DND-41 (cell line): Measurements from ENCODE around the gene UHRF2.

Experiments
- ATAC-seq: fragments of 200-7000 bp; cut with Tn5 transposase; 3 replicates; pipeline ENCODE4 v1.9.1; 2021; ENCODE audit warnings: low read depth; ENCODE audit not compliant: insufficient read depth
- DNase-seq: peaks from one replicate; pipeline ENCODE4 v3.0.0-alpha.2; 2020
- H2AFZ ChIP-seq: 2 replicates; pipeline ENCODE4 v1.6.0; 2012; ENCODE audit warnings: low read depth, low read length
- H3K27ac ChIP-seq: 2 replicates; pipeline ENCODE4 v1.5.1; 2012; ENCODE audit warnings: low read length, inconsistent platforms
- H3K27me3 ChIP-seq: fragments of 200-600 bp; sonication (generic); 2 replicates; pipeline ENCODE4 v1.6.0; 2012; ENCODE audit warnings: low read length, mild to moderate bottlenecking, inconsistent platforms; ENCODE audit not compliant: insufficient read depth, poor library complexity
- H3K36me3 ChIP-seq: 2 replicates; pipeline ENCODE4 v1.5.1; 2012; ENCODE audit warnings: low read length, inconsistent platforms; ENCODE audit not compliant: insufficient read depth
- H3K4me1 ChIP-seq: 2 replicates; pipeline ENCODE4 v1.5.1; 2012; ENCODE audit warnings: mild to moderate bottlenecking, low read length; ENCODE audit not compliant: insufficient read depth
- H3K4me2 ChIP-seq: 2 replicates; pipeline ENCODE4 v1.6.0; 2012; ENCODE audit warnings: mild to moderate bottlenecking, moderate library complexity, low read length, inconsistent platforms; ENCODE audit not compliant: insufficient read depth
- H3K4me3 ChIP-seq, 2 experiments: fragments of 200-600 bp in 1 of 2; shearing (Covaris generic) in 1 of 2; 2 replicates each; pipeline ENCODE4 v1.5.1; 2012 to 2016; ENCODE audit warnings: inconsistent platforms in 2 of 2, low read length in 2 of 2, mild to moderate bottlenecking in 2 of 2, low read depth in 1 of 2, moderate library complexity in 1 of 2
- H3K79me2 ChIP-seq: 2 replicates; pipeline ENCODE4 v1.6.0; 2012; ENCODE audit warnings: low read length, inconsistent platforms; ENCODE audit not compliant: insufficient read depth
- H3K9ac ChIP-seq: 2 replicates; pipeline ENCODE4 v1.6.0; 2012; ENCODE audit warnings: low read depth, mild to moderate bottlenecking, inconsistent platforms, low read length, moderate library complexity
- H3K9me3 ChIP-seq: 2 replicates; pipeline ENCODE4 v1.5.1; 2012; ENCODE audit warnings: low read length, moderate library complexity, mild to moderate bottlenecking, inconsistent platforms; ENCODE audit not compliant: insufficient read depth, severe bottlenecking
- H4K20me1 ChIP-seq: 2 replicates; pipeline ENCODE4 v1.6.0; 2012; ENCODE audit warnings: low read length; ENCODE audit not compliant: insufficient read depth
- CTCF ChIP-seq: IDR thresholded peaks from 2 replicates; pipeline ENCODE4 v1.5.1; 2012; ENCODE audit warnings: borderline replicate concordance, low read length, moderate library complexity, mild to moderate bottlenecking; ENCODE audit not compliant: poor library complexity, severe bottlenecking; ENCODE audit errors: extremely low read depth
- EZH2 ChIP-seq: IDR thresholded peaks from 3 replicates; pipeline ENCODE4 v1.6.1; 2012; ENCODE audit warnings: borderline replicate concordance, low read depth, mild to moderate bottlenecking, moderate library complexity, low read length, inconsistent platforms; ENCODE audit not compliant: severe bottlenecking

UHRF2 gene

GRCh38 chr9:6484210-6484609 lies 71.2 kb downstream of the UHRF2 start:
- H3K79me2 ChIP-seq = peaks cover 12% of the 10 kb centered on the region
- ATAC-seq = no peak

GRCh38 chr9:6488395-6488794 lies 75.4 kb downstream of the UHRF2 start:
- Histone ChIP-seq H3K9ac (no peak overlapping the region), H3K27ac (no peak overlapping the region), H3K4me3 (no peak overlapping the region), H3K36me3 (peaks cover 73% of the 10 kb centered on the region), H3K27me3 (no peaks in the 10 kb centered on the region), H3K4me2 (no peak overlapping the region), H2AFZ (no peak overlapping the region), H3K9me3 (no peaks in the 10 kb centered on the region), H4K20me1 (peaks cover 11% of the 10 kb centered on the region; the same call in 1 of the 2 replicates), H3K4me1 (no peaks in the 10 kb centered on the region), H3K79me2 (peaks cover 34% of the 10 kb centered on the region)
- ATAC-seq (no peak), DNase-seq (no peak)
- TF ChIP-seq EZH2 = no peak
- no peak for TF ChIP-seq CTCF

More at GRCh38 chr9:6484210-6484609, 71.2 kb downstream of the UHRF2 start:
- H3K4me1 ChIP-seq = no peaks in the 10 kb centered on the region
- peaks cover 84% of the 10 kb centered on the region for H3K36me3 ChIP-seq
- H3K9me3 ChIP-seq = no peaks in the 10 kb centered on the region
- H3K27ac ChIP-seq = no peak overlapping the region
- H3K27me3 ChIP-seq = no peaks in the 10 kb centered on the region
- H3K4me3 ChIP-seq = no peak overlapping the region
- no peak for TF ChIP-seq CTCF
- no peak for TF ChIP-seq EZH2
- H2AFZ ChIP-seq = no peak overlapping the region
- no peak overlapping the region for H3K9ac ChIP-seq
- DNase-seq = no peak
- H3K4me2 ChIP-seq = no peak overlapping the region
- H4K20me1 ChIP-seq = no peaks in the 10 kb centered on the region

- Histone ChIP-seq H3K27ac (no peak overlapping the region), H3K4me2 (no peak overlapping the region), H3K4me1 (no peaks in the 10 kb centered on the region), H2AFZ (no peak overlapping the region), H3K9me3 (no peaks in the 10 kb centered on the region), H3K9ac (no peak overlapping the region), H3K4me3 (no peak overlapping the region), H3K79me2 (peaks cover 34% of the 10 kb centered on the region), H3K27me3 (no peaks in the 10 kb centered on the region), H4K20me1 (peaks cover 11% of the 10 kb centered on the region; the same call in 1 of the 2 replicates), H3K36me3 (peaks cover 74% of the 10 kb centered on the region)
- DNase-seq (no peak), ATAC-seq (no peak)
- no peak for TF ChIP-seq CTCF
Observed at GRCh38 chr9:6489099-6489498, 76.1 kb downstream of the UHRF2 start.

- Histone ChIP-seq H3K27ac (no peak overlapping the region), H3K9me3 (no peaks in the 10 kb centered on the region), H3K36me3 (peaks cover 79% of the 10 kb centered on the region), H3K4me3 (no peak overlapping the region), H3K79me2 (peaks cover 36% of the 10 kb centered on the region), H3K4me2 (no peak overlapping the region), H4K20me1 (peaks cover 11% of the 10 kb centered on the region; the same call in 1 of the 2 replicates), H3K9ac (no peak overlapping the region), H3K4me1 (no peaks in the 10 kb centered on the region), H2AFZ (no peak overlapping the region), H3K27me3 (no peaks in the 10 kb centered on the region)
- DNase-seq (no peak), ATAC-seq (no peak)
- TF ChIP-seq CTCF (no peak), EZH2 (no peak)
Observed at GRCh38 chr9:6490863-6491262, 77.9 kb downstream of the UHRF2 start.
